ENCODE data around the gene ATP13A3.

DNA sequence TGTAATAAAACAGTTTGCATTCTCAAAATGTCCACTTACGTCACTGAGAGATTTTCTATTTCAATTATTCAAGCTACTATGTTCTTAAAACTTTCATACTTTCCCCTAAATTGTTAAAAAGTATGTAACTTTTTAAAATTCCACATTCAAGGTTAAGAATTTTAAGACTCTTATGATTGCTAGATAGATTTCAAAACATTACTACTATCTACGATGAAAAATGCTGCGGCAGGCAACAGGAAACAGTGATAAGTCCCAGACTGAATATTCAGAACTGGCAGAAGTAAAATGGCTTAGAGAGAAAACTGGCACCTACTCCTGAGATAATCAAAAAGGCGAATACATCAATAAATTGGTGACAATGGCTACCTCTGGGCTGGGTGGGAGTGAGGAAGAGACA lies 16.2 kb downstream of the ATP13A3 start:
- TF ChIP-seq, protein P1, sequence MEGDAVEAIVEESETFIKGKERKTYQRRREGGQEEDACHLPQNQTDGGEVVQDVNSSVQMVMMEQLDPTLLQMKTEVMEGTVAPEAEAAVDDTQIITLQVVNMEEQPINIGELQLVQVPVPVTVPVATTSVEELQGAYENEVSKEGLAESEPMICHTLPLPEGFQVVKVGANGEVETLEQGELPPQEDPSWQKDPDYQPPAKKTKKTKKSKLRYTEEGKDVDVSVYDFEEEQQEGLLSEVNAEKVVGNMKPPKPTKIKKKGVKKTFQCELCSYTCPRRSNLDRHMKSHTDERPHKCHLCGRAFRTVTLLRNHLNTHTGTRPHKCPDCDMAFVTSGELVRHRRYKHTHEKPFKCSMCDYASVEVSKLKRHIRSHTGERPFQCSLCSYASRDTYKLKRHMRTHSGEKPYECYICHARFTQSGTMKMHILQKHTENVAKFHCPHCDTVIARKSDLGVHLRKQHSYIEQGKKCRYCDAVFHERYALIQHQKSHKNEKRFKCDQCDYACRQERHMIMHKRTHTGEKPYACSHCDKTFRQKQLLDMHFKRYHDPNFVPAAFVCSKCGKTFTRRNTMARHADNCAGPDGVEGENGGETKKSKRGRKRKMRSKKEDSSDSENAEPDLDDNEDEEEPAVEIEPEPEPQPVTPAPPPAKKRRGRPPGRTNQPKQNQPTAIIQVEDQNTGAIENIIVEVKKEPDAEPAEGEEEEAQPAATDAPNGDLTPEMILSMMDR (IDR thresholded peaks at IDR 0.05; ENCODE audit: low read depth, low read length, missing input control) = no peak
- no peak for TF ChIP-seq RAD21 (IDR thresholded peaks at IDR 0.05)
- no peak for TF ChIP-seq JUND (IDR thresholded peaks at IDR 0.05)
- no peak for TF ChIP-seq HNF4G (IDR thresholded peaks at IDR 0.05)
- TF ChIP-seq GABPA (IDR thresholded peaks at IDR 0.05 in 1 of 2, conservative IDR thresholded peaks at IDR 0.05 in 1 of 2) = no peak
- no peak for TF ChIP-seq EGR1 (IDR thresholded peaks at IDR 0.05; ENCODE audit: low read depth in 2 of 2)
